SU-DHL-6 (cell line): Measurements from ENCODE around the gene PJA1.

Experiments used
- H2AFZ ChIP-seq: fragments of 200-600 bp; sonication (generic); 2 replicates; pipeline ENCODE4 v1.6.1; 2014; ENCODE audit warnings: low read depth, mild to moderate bottlenecking, moderate library complexity, mixed read lengths, antibody characterized with exemption, low read length; ENCODE audit not compliant: severe bottlenecking
- H3F3A ChIP-seq: fragments of 200-600 bp; shearing (Covaris generic); 2 replicates; pipeline ENCODE4 v1.6.0; 2016; ENCODE audit warnings: antibody characterized with exemption, mild to moderate bottlenecking; ENCODE audit not compliant: insufficient read depth
- H3K27ac ChIP-seq: fragments of 200-600 bp; sonication (generic); 2 replicates; pipeline ENCODE4 v1.5.1; 2016; ENCODE audit warnings: low read depth, mild to moderate bottlenecking, low read length, moderate library complexity, mixed read lengths
- H3K27me3 ChIP-seq: fragments of 200-600 bp; sonication (generic), shearing (Covaris generic); 2 replicates; pipeline ENCODE4 v1.6.0; 2014; ENCODE audit warnings: mild to moderate bottlenecking, low read length
- H3K36me3 ChIP-seq: fragments of 200-600 bp; sonication (generic); 2 replicates; pipeline ENCODE4 v1.6.1; 2014; ENCODE audit warnings: mild to moderate bottlenecking, low read length, mixed read lengths
- H3K4me2 ChIP-seq: fragments of 300-600, 200-600 bp; shearing (Covaris generic), sonication (generic); 2 replicates; pipeline ENCODE4 v1.6.0; 2014; ENCODE audit warnings: low read length, low read depth, mild to moderate bottlenecking; ENCODE audit not compliant: poor library complexity, severe bottlenecking
- H3K4me3 ChIP-seq: fragments of 200-600 bp; sonication (generic); 2 replicates; pipeline ENCODE4 v1.5.1; 2014; ENCODE audit warnings: antibody characterized with exemption, low read length, mild to moderate bottlenecking, mixed read lengths; ENCODE audit not compliant: insufficient read depth, poor library complexity, severe bottlenecking
- H3K79me2 ChIP-seq: fragments of 200-600 bp; sonication (generic); 2 replicates; pipeline ENCODE4 v1.6.1; 2014; ENCODE audit warnings: mild to moderate bottlenecking, low read length, moderate library complexity; ENCODE audit not compliant: insufficient read depth
- H3K9ac ChIP-seq: fragments of 200-600 bp; sonication (generic); 2 replicates; pipeline ENCODE4 v1.7.0; 2014; ENCODE audit warnings: mild to moderate bottlenecking, low read length
- H3K9me2 ChIP-seq: fragments of 200-600 bp; sonication (generic); replicated peaks from 2 replicates; pipeline ENCODE4 v1.6.1; 2014; ENCODE audit warnings: low read length; ENCODE audit not compliant: insufficient read depth
- H3K9me3 ChIP-seq: fragments of 200-600 bp; sonication (generic); 2 replicates; pipeline ENCODE4 v1.6.1; 2014; ENCODE audit warnings: low read length, mixed read lengths; ENCODE audit not compliant: insufficient read depth
- H4K20me1 ChIP-seq: fragments of 200-600 bp; sonication (generic); 2 replicates; pipeline ENCODE4 v1.6.1; 2014; ENCODE audit warnings: low read depth, mild to moderate bottlenecking, antibody characterized with exemption, low read length, moderate library complexity, mixed read lengths
- EZH2phosphoT487 ChIP-seq: fragments of 200-600 bp; sonication (generic), shearing (Covaris generic); conservative IDR thresholded peaks from 2 replicates; pipeline ENCODE4 v1.6.1; 2018; ENCODE audit warnings: mild to moderate bottlenecking, antibody characterized with exemption, low read length, moderate library complexity, mixed read lengths
- TF ChIP-seq, protein P1 (sequence below): fragments of 200-600 bp; sonication (generic); IDR thresholded peaks from one replicate; pipeline ENCODE4 v1.5.1; 2017; ENCODE audit warnings: antibody characterized with exemption, mild to moderate bottlenecking, low read length, moderate library complexity; ENCODE audit not compliant: insufficient read depth, poor library complexity, severe bottlenecking

PJA1 gene

DNA sequence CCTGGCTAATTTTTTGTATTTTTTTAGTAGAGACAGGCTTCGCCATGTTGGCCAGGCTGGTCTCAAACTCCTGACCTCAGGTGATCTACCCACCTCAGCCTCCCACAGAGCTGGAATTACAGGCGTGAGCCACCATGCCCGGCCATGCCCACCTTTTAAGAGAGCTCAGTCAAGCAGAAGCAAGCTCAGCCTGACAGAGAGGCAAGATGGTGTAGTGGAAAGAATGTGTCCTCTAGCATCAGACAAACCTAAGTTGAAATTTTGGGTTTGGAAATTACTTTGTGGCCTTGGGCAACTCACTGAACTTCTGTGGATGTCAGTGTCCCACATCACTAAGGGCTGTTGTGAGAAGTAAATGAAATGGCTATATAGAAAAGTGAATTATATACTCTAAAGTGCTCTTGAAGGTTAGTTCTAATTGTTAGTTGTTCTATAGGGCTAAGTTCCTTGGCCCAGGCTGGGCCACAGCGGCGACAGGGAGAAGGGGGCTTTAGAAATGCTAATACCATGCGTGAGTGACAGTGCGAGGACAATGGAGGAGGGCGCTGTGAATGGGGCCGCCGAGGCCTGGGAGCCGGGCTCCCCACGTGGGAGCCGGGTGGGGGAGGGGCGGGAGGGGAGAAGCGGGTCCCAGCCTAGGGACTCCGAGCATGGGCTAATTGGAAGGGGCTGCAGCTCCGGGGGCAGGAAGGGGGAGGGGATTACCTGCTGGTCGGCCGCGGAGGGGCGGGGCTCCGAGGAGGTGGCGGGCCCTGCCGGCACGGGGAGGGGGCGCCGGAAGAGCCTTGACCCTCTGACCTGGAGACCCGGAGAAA, 15.6 kb downstream of the PJA1 start:
- Histone ChIP-seq H3K36me3 (no peaks in the 10 kb centered on the region), H3F3A (no peaks in the 10 kb centered on the region), H3K4me2 (no peak overlapping the region), H3K9me2 (no peaks in the 10 kb centered on the region), H3K9ac (no peak overlapping the region), H3K79me2 (no peaks in the 10 kb centered on the region), H3K4me3 (no peak overlapping the region), H4K20me1 (no peaks in the 10 kb centered on the region), H3K27ac (no peak overlapping the region), H3K27me3 (no peaks in the 10 kb centered on the region), H2AFZ (no peak overlapping the region), H3K9me3 (no peaks in the 10 kb centered on the region)
- TF ChIP-seq EZH2phosphoT487: no peak
- TF ChIP-seq, protein P1, sequence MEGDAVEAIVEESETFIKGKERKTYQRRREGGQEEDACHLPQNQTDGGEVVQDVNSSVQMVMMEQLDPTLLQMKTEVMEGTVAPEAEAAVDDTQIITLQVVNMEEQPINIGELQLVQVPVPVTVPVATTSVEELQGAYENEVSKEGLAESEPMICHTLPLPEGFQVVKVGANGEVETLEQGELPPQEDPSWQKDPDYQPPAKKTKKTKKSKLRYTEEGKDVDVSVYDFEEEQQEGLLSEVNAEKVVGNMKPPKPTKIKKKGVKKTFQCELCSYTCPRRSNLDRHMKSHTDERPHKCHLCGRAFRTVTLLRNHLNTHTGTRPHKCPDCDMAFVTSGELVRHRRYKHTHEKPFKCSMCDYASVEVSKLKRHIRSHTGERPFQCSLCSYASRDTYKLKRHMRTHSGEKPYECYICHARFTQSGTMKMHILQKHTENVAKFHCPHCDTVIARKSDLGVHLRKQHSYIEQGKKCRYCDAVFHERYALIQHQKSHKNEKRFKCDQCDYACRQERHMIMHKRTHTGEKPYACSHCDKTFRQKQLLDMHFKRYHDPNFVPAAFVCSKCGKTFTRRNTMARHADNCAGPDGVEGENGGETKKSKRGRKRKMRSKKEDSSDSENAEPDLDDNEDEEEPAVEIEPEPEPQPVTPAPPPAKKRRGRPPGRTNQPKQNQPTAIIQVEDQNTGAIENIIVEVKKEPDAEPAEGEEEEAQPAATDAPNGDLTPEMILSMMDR: no peak

DNA sequence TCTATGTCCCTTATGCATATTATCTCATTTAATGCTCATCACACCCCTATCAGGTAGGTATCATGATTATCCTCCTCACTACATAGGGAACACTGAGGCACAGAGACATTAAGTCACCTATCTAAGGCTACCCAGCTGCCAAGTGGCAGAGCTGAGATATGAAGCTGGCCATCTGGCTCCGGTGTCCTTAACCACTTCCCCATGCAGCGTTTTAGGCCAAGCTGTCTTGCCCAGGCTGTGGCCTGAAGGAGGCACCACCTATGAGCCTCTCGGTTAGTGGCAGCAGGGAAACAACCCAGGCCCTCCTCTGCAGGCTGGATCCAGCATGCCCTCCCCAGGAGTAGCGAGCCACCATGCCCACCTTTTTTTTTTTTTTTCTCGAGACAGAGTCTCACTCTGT, 16.3 kb downstream of the PJA1 start:
- Histone ChIP-seq H3K36me3 (no peaks in the 10 kb centered on the region), H3K9me3 (no peaks in the 10 kb centered on the region), H3K9ac (no peak overlapping the region), H3K27me3 (no peaks in the 10 kb centered on the region), H3K27ac (no peak overlapping the region), H3K4me2 (no peak overlapping the region), H4K20me1 (no peaks in the 10 kb centered on the region), H3F3A (no peaks in the 10 kb centered on the region), H3K79me2 (no peaks in the 10 kb centered on the region), H3K4me3 (no peak overlapping the region), H3K9me2 (no peaks in the 10 kb centered on the region), H2AFZ (no peak overlapping the region)
- TF ChIP-seq, protein P1: no peak
- no peak for TF ChIP-seq EZH2phosphoT487

DNA sequence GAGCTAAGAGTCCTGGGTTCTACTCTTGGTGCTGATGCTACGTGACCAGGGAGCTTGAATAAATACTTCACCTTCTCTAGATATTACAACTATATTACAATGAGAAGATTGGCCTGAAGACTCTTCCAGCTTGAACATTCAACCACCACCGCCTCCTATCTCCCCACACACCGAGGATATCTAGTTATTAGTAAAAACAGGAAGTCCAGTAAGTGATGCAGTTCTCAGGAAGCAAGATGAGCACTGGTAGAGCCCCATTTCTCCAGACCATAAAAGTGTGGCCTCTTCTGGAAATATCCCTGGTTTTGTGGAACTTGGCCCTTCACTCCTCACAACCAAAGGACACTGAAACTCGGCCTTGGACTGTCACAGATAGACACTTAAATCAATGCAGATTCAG, 18.5 kb downstream of the PJA1 start:
- Histone ChIP-seq H3K79me2 (no peaks in the 10 kb centered on the region), H4K20me1 (no peaks in the 10 kb centered on the region), H3K36me3 (no peaks in the 10 kb centered on the region), H3F3A (no peaks in the 10 kb centered on the region), H3K4me3 (no peak overlapping the region), H3K9ac (no peak overlapping the region), H3K4me2 (no peak overlapping the region), H3K9me2 (no peaks in the 10 kb centered on the region), H2AFZ (no peak overlapping the region), H3K27ac (no peak overlapping the region), H3K9me3 (no peaks in the 10 kb centered on the region), H3K27me3 (no peaks in the 10 kb centered on the region)
- TF ChIP-seq EZH2phosphoT487: no peak
- TF ChIP-seq, protein P1: no peak
